GM19238 (cell line): Measurements from ENCODE around the gene NFX1.
A peak's percentile ranks its signal among the peaks of the same experiment; 100 is the strongest.
"Not testable (repeated sequence)": the region's sequence is repeated elsewhere in the genome, so short reads cannot be mapped to it uniquely, and the experiment has no call there.

Experiments
- DNase-seq: peaks from one replicate; pipeline ENCODE4 v3.0.0; 2011; ENCODE audit warnings: low spot score; ENCODE audit not compliant: insufficient read length

The NFX1 gene

DNA sequence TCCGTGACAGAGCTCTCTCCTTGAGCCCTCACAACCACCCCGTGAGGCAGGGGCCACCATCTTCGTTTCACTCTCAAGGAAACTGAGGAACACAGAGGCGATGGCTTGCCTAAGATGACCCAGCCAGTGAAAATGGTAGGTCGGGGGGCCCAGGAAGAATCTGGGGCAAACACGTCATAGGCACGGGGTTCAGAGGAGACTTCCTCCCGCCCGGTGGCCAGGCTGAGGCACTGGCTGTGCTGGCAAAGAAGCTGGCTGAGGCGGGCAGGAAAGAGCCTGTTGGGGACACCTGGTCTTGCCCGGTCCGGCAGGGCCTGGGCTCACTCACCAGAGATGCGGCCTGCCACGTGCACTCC lies 96.3 kb downstream of the NFX1 start:
- DNase-seq = not testable (repeated sequence)

DNA sequence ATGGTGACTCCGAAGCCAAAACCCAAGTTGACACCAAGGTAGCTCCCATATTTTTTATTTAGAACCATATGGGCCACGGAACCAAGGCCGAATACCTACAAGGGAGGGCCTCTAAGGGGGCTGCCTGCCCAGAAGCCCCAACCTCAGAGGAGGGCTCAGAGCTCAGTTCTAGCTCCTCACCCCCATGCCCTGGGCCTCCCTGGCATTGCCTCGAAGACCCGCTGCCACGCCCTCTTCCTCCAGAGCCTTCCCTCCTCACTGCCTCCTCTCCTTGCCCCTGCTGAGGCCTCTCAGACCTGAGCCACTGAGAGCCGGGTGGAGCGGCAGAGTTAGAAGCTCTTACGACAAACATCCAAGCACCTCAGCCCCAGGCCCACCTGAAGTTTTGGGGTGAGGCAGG lies 96.7 kb downstream of the NFX1 start:
- DNase-seq = not testable (repeated sequence)

DNA sequence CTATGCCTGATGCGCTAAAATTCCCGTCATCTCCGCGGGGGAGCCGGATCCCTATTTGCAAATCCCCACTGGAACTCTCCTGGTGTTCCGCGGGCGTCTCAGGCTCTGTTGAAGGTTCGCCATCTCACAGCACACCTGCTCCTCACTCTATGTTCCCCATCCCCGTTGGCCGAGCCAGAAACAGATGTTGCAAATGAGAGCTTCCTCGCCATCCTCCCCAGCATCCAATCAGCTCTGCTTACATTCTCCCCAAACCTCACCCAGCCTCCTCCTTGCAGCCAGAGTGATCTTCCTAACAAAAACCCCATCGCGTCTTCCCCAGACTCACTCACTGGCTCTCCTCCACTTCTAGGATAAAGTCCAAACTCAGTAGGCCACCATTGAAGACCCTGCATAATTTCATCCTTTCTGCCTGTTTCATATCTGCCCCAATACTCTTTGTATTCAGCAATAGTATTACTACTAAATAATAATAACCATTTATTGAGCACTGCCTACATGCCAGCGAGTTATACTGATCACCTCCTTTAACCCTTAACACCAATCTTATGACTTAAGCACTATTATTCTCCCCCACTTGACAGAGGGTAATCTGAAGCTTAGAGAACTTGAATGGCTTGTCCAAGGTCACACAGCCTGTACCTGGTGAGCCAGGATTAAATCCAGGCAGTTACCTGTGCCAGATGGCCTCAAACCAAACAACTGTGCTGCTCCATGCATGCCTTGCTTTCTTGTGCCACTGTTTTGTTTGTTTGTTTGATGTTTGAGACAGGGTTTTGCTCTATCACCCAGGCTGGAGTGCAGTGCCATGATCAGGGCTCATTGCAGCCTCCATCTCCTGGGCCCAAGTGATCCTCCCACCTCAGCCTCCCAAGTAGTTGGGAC lies 98.0 kb downstream of the NFX1 start:
- DNase-seq = no peak

DNA sequence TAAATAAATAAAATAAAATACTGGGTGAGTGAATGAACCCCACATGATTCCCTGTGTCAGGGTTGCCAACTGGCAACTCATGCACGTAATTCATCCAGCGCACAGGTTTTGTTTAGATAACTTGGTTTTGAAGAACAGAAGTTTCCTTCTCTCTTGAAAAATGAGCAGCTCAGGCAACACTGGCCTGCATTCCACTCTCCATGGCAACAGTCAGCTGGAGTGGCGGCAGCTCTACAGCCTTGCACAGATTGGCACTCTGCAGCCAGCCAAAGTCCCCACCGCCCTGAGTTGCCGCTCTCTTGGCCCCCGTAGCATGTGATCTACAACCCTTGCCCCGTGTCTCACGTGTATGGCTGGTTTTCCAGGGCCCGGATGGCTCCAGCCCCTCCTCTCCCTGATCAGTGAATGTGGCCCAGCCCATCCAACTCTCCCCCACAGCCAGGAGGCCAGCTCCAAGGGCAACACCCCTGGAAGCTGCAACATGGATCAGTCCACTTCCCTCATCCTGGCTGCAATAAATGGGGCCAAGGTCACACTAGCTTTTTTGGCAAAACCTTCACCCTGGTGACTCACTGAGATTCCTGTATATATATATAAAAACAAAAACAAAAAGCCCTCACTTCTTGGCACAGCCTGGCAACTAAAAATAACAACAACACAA lies 100.9 kb downstream of the NFX1 start:
- DNase-seq = not testable (repeated sequence)

DNA sequence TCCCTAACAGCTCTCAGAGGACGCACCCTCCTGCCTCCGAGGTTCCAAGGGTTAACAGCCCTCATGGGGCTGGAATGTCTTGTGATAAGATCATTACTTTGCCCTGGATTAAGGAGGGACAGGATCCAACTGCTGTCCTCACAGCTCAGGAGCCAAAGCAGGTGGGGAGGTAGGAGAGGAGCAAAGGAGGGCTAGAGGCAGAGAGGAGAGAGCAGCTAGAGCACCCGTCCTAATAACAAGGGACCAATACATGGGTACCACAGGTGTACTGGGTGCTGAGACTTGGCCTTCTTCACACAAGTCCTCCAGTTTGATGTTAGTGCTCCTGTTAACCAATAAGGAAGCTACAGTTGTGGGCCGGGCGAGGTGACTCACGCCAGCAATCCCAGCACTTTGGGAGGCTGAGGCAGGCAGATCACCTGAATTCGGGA lies 102.3 kb downstream of the NFX1 start:
- not testable (repeated sequence) for DNase-seq

DNA sequence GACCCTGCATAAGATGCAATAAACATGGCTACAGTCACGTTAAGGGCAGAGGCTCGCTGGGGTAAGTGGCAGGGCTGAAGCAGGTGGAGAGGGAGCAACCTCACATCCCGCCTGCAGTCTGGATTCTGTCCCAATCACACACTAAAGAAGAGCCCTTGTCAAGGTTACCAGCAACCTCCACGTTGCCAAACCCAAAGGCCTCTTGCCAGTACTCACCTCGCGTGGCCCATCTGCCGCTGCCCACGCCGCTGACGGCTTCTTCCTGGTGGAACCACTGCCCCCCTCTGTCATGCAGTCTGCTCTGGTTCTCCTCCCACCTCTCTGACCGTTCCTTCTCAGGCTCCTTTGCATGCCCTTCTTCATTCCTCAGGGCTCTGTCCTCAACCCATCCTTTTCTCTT lies 103.3 kb downstream of the NFX1 start:
- DNase-seq = no peak

DNA sequence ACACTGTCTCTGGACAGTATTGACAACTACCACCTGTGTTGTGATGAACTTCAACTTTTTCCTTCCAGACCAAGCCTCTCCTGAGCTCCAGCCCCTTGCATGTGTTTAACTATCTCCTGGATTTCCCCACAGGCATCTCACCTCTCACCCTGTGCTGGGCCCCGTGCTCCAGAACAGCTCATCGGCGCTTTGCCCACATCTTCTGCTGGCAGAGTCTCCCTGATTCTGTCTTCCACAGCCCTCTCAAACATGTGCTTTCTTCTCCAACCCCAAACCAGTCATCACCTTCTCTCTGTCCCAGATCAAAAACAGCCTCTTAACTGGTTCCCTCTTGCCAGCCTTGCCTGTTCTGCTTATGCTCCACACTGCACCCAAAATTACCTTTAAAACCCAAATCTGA lies 103.7 kb downstream of the NFX1 start:
- not testable (repeated sequence) for DNase-seq

DNA sequence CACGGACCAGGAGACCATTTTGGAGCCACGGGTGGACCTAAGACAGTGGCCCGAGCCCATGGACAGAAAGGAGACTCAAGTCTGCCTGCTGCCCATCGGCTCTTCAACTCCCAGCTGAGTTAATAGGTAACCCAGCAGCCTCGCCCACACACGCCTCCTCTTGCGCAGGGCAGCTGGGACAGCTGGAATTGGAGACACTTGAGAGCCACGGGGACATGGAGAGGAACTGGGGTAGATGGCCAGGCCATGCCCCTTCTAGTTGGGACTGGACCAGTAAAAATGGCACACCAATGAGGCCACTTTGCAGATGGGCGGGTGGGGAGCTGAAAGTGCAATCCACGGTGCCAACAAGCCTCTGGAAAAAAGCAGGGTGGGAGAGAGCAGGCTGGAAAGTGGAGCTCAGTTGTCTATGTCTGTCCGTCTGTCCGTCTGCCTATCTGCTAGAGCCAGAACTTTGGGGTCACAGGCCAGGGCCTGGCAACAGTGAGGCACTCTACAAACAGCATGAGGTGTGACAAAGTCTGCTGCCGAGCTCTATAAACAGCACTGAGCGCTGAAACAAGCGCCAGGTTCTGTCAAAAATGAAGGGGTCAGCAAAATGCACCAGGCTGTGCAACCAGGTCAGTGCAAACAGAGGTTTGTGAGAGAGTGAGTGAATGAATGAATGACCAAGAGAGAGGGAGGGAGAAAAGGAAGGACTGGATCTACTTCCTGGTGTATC lies 105.0 kb downstream of the NFX1 start:
- DNase-seq = not testable (repeated sequence)

DNA sequence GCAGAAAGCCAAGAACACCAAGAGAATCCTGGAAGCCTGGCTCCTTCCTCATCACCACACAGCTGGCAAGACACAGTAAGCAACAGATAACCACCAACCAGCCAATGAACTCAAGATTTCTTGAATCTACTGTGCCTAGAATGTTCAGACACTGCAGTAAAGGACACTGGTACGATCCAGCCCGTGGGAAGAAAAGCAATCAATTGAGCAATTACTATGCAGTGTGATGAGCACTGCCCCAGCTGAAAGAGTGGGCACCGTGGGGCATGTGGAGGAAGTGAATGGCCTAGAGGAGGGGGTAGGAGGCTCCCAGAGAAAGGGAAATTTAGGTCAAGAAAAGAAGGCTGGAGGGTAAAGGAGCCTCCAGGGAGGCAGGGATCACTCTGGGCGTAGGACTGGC lies 107.5 kb downstream of the NFX1 start:
- not testable (repeated sequence) for DNase-seq

DNA sequence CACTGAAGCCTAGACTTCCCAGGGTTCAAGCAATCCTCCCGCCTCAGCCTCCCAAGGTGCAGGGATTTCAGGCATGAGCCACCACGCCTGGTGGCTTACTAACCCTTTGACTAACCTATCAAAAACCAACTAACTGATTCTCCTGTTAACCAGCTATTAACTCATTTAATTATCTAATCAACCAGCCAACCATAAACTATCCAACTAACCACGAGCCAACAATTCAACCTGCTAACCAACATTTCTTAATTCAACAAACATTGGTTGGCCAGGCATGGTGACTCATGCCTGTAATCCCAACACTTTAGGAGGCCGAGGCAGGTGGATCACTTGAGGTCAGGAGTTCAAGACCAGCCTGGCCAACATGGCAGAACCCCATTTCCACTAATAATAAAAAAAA lies 108.7 kb downstream of the NFX1 start:
- not testable (repeated sequence) for DNase-seq

DNA sequence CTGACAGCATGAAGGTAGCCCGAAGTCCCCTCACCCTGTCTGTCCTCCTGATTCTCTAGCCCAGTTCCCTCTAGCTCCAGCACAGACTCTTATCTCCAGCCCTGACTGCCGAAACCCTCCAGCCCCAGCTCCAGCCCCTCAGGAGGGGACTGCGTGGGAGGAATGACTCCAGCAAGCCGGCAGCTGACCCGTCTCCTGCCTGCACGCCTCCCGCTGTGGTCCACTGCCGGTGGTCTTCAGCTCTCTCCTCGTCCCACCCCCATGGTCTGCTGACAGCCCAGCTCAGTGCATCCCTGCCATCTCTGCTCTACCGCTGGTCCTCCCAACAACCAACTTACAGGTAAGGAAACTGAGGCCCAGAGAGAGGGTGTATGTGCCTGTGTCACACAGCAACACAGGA lies 111.5 kb downstream of the NFX1 start:
- not testable (repeated sequence) for DNase-seq

DNA sequence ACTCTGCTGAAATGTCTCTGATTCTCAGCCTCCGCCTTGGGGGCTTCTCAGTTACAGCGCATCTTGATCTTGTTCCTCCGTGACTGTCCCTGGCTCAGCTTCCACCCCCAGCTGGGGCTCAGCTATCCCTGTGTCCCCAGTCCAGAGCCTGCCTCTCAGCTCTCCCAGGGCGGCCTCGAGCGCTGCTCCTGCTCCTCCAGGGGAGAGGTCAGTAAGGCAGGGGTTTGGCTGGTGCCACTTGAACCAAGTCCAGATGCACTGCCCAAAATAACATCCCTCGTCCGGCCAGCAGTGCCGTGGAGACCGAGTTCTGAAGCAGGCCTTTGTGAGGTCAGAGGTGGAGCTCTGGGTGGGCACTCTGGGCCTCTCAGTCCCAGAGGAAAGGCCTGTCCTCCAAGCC lies 112.1 kb downstream of the NFX1 start, which contains the start of gene AQP7:
Gene AQP7 (minus strand): TSS at position 198 of the 400 bp plus-strand sequence. CDS start 1,306 bp downstream, outside the sequence.
- DNase-seq = not testable (repeated sequence)

DNA sequence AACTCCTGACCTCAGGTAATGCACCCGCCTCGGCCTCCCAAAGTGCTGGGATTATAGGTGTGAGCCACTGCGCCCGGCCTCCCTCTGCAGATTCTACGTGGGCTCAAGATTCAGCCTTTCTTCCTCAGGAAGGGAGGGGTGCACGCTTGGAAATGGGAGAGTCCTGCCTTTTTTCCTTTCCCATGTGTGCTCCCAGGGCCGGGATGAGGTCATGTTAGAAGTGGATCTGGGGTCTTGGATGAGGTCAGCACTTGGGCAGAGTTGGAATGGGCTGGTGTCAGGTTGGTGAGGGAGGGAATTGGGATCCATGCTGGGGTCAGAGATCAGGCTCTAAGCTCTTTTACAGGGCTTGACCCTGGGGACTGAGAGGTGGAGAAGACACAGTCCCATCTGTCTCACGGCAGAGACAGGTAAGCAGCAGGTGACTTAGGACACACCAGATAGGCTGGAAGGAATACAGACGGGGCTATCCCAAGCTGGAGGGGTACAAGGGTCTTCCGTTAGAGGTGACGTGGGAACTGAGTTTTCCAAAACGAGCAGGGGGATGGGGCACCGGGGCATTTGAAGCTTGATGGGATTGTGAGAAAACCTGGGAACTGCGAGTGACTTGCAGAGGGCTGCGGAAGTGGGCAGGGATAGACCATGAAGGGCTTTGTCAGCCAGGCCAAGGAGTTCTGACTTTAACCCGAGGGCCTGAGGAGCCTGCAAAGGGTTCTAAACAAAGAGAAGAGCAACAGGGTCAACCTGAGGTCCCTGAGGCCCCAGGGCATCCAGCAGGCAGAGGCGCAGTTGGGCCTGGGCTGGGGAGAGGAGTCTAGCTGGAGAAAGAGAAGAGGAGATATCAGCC lies 113.8 kb downstream of the NFX1 start:
- no peak for DNase-seq

DNA sequence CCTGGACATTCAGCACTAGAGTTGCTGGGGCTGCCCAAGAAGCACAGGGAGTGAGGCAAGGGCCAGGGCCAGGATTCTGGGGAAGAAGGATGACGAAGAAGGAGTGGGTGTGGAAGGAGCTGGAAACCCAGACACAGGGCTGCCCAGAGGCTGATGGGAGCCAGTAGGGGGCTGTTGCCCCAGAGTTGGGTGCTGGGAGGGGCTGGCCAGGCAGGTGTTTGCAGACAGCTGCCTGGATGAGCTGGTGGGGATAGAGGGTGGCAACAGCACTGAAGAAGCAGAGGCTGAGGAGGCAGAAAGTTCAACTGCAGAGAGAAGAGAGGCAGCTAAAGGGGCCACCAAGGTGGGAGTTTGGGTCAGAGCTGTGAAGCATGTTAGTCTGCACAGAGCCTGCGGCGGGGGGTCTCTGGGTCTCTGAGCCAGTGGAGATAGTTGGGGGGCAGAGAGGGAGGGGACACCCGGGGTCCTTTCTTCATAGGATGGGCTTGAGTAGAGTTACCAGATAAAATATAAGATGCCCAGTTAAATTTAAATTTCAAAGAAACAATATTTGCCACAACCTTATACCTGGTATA lies 114.6 kb downstream of the NFX1 start:
- DNase-seq = no peak

DNA sequence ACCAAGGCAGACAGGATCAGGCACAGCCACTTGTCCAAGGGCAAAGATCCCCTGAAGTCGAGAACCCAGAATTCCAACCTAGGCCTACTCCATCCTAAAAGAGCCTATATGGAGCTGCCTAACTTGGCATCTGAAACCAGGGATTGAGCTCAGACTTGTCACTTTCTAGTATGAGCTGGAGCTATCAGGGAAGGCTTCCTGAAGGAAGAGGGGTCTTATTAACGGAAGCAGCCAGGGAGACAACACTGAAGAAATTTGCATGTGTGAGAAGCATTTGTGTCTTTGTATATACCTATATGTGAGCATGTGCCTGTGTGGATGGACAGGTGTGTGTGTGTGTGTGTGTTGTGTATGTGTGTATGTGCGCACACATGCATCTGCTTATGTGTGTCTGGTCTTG lies 116.7 kb downstream of the NFX1 start:
- DNase-seq = no peak

DNA sequence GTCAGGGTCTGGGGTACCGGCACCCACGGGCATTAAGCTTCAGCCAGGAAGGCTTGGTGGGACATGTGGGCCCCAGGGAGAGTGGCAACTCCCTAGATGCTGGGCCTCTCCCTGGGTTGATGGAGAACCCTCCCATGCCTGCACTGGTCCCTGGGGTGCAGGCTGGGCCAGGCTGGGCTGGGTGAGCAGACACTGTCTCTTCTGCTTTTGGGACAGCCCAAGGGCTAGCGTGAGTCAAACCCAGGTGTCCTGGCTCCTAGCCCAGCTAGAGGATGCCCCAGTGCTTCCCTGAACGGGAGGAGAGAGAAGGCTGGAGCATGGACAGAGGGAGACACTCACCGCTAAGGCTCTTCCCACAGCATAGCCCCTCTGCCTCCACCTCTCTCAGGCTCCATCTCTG lies 117.8 kb downstream of the NFX1 start:
- no peak for DNase-seq

DNA sequence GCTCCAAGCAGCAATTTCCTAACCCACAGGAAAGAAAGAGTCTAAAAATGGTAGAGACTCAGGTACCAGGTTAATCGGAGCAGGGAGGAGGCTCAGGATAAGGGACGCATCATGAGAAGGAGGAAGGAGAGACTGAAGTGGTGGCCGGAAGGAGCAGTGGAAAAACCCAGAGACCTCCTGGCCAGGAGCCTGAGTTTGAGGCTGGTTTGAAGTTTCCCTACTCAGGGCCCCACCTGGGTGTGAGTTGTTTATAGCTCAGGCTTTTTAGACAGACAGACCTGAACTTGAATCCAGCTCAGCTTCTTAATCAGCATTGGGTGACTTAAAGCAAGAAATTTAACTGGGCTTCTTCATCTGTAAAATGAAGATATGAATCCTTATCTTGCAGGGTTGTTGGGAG lies 124.0 kb downstream of the NFX1 start:
- DNase-seq = no peak

DNA sequence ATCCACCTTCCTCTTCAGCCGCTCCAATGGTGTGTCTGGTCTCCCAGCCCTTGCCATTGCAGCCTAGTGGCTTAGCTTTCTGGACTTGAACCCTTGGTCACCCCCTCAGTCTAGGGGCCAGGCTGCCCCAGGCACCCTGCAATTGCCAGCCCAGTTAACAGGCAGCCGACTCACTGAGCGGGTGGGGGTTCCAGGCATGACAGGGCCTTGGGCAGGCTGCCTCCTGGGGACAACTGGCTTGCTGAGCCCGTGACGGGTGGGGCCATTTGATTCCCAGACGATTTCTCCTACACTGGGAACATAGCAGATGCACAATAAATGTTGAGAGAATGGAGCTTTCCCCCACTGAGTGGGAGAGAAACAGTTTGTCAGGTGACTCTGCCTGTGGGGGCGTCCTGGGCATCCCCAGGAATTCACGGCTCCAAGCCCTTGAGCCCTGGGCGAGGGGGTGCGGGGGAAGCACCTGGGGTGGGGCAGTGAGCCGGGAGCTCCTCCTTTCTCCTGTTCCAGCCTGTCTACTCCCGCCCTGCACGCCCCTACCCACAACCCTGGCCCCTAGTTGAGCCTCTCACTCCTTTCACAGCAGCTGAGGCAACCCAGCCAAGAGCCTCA lies 124.7 kb downstream of the NFX1 start:
- no peak for DNase-seq

DNA sequence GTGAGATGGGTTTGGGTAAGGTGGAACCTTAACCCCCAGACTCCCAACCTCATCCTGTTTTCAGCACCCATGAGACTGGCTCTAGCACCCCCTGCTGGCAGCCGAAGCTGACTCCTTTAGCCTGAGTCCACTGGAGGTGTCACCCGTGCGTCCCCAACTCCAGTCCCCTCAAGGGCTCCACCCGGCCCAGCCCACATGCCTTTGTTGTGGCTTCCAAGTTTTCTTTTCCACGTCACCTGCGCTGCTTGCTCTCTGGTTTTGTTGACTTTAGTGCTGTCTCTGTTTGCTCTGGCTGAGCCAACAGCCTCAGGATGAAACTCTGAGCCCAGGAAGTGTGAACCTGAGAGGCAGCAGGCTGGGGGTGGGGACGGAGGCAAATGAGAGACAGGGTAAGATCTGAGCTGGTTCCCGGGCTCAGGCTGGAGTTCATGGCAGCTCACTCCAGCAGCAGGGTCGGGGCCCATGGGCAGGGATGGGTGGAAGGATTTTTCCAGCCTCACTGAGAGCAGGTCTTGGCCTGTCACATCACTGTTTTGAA lies 125.3 kb downstream of the NFX1 start:
- peak; percentile 54 for DNase-seq

DNA sequence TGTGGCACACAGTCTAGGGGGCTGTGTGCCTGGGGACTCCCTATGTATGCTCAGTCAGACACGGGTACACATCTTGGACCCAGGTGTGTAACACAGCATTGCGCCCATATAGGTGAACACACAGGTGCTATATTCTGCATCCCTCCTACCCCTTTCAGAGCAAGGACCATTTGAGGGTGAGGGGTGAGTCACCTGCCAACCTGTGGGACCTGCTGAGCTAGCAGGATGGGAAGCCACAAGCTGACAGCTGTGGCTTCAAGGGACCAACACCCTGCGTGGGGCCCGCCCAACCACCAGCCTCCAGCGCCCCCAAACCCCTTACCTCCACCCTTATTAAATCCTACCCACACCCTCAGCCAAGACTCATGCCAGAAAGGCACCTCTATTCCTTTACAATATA lies 126.7 kb downstream of the NFX1 start:
- DNase-seq = no peak
